Stimulated activated CD8-positive, alpha-beta memory T cell treated with anti-CD3 and anti-CD28 coated beads, Interleukin-15, amount 100 ng/mL, for 24 hours (primary cell): ENCODE data around the gene ZC3H8.

Source experiments
- DNase-seq: peaks from one replicate; pipeline ENCODE4 v3.0.0-alpha.2; 2020; ENCODE audit warnings: low read depth

ZC3H8 gene

DNA sequence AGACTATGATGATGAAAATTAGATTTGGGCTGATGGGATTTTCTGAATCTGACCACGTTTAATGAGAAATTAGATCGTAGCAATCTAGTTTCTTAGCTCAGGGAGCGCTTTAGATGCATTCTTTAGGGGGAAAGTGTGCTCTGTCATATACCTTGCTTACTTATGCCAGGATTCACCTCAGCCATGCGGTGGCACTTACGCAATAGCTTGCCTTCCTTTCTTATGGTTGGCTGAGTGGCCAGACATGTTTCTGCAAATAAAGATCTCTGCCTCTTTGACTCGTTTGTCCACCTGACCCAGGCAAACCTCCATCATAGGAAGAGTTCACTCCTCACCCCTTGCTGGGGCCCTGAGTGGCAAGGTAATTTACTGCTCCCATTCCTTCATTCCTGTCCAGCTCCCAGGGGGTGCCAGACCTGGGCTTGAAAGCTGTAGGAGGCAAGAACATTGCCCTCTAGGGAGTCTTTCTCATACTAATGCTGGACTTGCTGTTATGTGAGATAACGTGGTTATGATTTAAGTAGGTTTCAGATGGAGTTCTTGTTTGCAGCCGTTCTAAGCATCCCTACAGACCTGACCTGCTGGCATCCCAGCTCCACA, 59.6 kb downstream of the ZC3H8 start:
- DNase-seq = no peak

DNA sequence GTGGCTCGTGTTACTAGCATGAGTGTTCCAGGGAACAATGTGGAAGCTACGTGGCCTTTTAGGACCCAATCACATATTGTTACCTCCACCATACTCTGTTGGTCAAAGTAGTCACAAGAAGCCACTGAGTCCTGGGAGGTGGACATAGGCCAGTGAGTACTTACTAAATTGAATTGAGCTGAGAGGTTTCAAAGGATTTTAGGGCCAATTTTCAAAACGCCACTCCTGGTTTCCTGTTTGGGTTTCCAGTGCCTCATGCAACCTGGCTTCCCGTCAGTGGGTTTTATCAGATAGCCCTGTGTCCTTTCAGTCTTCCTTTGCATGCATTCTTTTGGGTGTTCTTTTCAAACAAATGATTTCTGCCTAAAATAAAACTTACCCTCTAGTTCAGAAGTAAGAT, 60.4 kb downstream of the ZC3H8 start:
- no peak for DNase-seq

DNA sequence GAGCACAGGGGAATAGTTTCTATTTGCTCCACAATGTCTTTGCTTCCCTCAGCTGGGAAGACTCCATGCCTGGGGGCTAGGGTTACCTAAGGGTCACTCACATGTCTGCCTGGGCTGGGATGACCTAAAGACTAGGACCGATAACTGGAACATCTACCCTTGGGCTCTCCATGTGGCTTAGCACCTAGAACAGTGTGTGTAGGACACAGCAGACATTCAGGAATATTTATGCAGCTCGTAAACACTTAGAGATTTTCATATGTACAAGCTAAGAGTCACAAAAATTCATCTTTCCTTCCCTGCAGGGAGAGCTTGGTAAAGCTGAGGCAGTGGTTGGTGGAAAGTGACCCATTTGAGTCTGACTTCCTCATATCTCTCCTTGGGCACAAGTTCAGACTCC, 60.8 kb downstream of the ZC3H8 start:
- no peak for DNase-seq

DNA sequence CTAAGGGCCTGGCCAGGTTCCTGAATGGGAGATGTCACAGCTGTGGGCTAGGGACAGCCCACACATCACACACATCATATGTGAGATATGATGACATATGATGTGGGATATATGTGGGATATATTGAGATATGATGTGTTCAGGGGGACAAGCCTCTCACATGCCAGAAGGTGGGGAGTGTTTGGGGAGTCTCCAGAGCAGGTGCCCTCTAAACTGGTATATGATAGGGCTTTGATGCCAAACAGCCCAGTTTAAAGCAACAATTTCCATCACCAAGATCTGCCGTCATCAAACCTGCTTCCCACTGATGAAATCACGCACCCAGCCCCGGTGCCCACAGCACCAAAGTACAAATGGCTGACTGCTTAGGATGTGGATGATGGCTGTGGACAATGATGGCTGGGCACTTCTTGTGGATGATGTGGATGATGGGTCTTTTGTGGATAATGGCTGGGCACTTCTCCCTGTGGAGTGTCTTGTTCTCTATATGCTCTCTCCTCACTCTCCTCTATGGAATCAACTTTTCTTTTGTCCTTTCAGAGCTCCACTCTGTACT, 65.8 kb downstream of the ZC3H8 start:
- DNase-seq = no peak

DNA sequence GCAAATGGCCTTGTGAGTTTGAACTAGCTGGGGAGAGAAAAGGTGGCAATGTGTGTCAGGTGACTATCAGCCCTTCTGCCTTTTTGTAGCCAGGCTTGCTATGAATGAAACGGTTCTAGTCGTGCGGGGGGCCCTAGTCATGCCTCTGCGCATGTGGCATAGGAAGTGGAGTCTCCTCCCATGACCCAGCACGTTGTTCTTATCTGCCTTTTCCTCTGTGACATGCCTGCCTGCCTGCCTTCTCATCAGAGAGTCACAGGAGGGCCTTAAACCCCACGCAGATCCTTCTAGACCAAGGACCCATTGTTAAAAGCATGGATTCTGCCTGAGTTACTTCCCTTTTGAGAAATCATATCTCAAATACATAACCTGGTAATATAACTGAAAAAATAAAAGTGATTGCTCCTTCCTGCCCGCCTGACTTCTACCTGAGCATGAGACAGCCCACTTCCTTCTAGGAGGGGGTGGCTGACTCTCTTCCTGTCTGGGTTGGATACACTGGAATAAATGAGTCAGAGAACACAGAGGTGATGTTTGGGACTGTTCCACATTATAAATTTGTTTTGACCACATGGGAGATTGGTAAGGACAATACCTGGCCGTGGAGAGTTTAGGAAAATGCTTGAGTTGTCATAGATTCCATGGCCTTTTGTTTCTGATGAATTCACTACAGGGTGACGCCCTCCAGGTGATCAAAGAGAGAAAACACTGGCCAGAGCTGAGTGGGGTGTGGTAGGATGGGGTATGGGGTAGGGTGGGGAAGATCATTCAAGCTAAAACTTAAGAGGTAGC, 66.8 kb downstream of the ZC3H8 start:
- DNase-seq = no peak

DNA sequence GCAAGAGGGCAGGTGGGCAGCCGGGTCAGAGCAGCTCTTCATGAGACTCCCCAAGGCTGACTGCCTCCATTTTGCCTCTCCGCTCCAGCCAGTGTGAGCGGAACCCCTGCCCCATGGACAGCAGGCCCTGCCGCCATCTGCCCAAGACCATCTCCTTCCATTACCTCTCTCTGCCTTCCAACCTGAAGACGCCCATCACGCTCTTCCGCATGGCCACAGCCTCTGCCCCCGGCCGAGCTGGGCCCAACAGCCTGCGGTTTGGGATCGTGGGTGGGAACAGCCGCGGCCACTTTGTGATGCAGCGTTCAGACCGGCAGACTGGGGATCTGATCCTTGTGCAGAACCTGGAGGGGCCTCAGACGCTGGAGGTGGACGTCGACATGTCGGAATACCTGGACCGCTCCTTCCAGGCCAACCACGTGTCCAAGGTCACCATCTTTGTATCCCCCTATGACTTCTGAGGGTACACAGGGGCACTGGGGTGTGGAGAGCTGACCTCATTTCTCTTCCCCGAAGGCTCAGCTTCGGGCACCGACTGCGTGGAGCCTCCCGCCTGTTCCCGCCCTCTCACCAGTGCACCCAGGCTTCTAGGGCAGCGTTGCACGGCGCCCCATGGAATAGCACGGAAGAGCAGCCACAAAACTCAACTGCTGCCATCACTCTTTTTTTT, 67.7 kb downstream of the ZC3H8 start:
- no peak for DNase-seq

DNA sequence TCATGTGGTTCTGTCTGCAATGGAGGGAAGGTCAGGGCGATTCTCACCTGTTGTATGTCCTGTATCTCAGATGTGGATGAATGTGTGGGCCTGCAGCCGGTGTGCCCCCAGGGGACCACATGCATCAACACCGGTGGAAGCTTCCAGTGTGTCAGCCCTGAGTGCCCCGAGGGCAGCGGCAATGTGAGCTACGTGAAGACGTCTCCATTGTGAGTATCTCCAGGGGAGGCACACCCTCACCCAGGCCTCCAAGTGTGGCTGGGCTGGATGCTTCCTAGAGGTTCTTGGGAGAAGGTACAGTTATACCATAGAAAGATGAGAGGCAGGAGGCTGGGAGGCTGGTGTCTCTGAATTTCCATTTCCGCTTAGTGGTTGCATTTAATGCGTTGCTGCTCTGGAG, 69.7 kb downstream of the ZC3H8 start:
- no peak for DNase-seq

DNA sequence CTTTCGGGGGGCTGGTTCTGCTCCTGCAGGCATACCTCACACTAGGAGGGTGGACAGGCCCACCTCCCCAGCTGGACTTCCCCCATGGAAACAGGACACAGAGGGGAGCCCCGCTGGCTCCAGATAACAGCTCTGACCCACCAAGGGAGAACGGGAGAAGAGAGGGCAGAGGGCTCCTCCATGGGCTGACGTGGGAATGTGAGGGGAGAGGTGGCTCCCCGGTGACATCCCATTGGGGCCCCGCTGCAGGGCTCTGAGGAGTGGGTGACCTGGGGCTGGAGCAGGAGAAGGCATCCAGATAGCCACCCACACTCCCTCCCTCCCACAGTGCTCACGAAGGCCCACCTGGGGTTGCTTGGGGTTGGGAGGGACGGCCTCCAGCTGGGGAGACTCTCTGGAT, 70.7 kb downstream of the ZC3H8 start:
- DNase-seq = no peak

DNA sequence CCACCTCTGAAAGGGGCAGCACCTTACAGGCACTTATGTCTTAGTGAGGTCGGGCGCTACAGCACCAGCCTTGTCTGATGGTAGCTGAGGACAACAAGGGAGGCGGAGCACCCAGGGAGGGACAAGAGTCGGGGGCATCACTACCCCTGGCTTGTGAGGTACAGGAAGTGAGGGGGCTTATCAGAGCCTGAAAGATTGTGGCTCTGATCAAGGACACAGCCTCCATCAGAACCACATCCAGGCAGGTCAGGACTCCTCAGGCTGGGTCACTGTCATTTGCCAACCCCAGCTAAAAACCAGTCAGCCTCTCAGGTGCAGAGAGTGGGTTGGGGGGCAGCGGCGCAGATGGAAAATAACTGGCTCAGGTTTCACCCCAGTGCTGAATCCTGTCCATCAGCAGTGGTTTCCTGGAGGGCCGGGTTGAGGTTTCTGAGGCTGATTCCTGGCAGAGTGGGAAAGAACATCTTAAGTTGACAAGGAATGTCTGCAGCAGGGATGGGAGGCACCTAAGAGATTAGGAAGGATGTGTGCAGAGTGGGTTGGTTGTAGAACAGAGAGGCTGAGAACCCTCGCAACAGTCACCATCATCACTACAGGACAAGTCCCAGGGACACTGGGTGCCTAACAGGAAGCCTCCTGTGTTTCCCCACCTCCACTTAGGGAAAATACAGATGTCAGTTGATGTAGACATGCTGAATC, 71.4 kb downstream of the ZC3H8 start:
- no peak for DNase-seq

DNA sequence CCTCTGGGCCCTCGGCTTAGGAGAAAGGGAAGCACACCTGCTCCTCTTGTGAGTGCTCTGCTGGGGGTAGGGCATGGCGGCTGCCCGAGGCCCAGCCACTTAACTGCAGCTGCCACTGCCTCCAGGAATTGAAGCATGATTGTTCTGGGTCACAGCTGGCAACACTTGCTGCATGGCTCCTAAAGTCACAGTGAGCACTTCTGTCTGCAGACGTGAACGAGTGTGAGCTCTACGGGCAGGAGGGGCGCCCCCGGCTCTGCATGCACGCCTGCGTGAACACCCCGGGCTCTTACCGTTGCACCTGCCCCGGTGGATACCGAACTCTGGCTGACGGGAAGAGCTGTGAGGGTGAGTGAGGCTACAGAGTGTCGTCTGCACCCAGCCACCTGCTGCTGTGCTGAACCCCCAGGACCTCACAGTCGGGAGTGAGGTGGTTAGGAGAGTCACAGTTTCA, 72.2 kb downstream of the ZC3H8 start:
- DNase-seq = no peak

DNA sequence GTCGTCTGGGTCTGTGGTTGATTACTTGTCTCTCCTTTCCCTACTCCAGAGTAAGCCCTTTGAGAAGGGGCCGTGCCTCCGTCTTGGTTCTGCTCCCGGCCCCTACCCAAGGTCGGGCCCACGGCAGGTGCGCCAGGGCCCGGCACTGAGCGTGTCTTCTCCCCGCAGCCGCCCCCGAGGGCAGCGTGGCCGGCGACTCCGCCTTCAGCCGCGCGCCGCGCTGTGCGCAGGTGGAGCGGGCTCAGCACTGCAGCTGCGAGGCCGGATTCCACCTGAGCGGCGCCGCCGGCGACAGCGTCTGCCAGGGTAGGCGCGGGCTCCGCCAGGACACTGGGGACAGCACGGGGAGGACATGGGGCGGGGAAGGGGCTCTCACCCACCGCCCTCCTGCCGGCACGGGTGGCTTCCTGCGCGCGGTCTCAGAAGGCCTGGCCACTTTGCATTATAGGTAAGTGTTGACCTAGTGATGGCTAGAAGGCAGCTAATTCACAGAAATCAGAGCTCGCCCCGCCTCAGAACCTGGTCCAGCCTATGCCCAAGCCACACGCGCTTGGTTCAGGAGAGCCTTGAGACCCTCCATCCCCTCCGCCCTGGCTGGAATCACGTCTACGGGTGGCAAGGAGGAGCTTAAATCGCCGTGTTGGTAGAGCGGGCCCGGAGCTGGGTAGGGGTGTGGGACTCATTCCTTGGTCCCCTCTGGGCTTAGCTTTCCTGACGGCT, 73.1 kb downstream of the ZC3H8 start:
- DNase-seq = no peak

DNA sequence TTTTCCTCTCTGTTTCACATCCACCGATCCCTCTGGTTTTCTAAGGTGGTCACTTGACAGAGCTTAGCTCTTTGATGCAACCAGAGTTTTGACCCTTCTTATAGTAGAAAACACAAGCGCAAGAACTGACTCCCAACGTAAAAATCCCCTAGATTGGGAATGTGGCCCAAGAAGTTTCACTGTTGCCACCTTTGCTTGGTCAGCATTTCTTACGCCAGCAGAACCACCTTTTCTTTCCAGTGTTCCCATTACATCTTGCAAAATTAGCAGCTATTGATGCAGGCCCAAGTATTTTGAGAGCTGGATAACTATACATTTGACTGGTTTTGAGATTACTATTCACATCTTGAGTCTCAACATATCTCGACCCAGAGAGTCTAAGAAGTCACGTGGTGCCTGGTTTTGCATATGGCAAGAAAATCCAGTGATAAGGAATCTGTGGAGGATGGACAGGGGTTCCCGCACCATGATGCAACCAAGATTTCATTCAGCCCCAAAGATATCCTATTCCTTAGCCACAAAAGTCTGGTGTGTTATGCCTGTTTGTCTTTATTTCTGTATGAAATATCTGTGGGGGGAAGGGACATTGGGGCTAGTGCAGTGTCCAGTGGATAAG, 78.8 kb downstream of the ZC3H8 start:
- DNase-seq = no peak

DNA sequence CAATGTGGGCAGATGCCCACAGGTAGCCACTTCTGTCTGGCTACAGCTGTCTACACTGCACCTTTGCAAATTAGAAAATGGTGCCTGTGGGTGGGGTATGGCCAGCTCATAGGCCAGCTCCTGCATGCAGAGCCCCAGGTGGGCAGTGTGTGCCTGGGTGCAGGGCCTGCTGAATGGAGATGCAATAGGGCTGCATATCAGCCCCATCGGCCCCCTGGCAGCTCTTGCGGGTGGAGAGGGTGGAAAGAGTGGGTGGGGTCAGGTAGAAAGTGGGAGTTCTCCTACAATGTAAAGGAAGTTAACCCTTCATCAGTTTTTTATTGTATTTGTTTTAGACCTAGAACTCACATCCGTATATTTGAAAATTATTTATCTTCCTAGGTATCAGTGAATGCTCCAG, 79.5 kb downstream of the ZC3H8 start:
- no peak for DNase-seq

DNA sequence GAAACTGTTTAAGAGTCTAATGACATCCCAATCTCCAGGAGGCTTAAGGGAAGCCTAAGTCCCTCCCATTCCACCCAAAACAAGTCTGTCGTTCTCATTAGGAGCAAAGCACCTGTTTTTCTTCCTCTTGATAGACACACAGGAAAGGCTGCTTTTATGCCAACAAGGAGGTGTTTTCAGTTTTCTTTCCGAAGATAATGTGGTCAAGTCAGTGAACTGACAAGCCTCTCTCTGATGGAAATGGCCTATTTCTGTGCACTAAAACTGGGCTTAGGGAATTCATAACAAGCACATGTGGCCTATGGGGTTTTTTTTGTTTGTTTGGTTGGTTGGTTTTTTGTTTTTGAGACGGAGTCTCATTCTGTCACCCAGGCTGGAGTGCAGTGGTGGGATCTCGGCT, 80.5 kb downstream of the ZC3H8 start:
- no peak for DNase-seq

DNA sequence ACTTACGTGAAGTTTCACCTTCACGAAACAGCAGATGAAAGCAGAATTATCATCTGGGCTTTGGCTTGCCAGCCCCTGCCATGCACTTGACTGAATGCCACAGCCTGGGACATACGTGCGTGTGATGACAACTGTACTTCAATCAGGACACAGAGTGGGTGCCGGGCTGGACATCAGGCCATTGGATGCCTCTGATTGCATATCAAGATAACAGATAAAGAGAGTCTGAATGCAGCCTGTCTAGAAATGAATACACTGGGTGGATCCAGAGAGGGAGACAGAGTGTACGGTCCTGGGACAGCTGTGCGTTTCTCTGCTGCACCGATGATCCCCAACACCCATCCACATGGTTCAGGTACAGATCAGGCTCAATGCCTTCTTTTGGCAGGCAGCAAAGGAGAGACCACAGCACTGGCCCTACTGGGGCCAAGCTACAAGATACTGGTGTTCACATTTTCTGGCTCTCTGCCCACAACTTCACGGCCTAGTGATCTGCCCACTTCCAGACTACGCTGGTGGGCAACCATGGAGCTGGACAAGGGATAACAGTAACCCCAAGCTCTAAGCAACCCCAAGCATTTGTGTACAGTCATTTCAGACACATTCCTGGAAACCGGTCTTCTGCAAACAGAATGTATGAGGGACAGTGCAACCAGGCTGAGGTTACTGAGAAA, 81.1 kb downstream of the ZC3H8 start:
- DNase-seq = no peak

DNA sequence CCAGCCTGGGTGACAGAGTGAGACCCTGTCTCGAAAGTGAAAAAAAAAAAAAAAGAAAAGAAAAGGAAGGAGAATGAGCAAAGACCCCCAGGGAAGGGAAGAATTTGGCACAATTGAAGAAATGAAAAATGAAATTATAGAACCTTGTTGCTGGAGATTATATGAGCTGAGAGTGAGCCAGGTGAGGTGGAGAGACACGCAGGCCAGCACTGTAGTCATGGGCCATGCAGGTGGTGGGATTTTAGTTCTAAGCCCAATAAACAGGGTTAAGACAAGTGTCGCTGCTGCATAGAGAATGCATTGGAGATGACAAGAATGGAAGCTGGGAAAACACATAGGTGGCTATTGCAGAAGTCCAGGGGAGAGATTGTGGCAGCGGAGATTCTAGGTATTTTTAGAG, 84.3 kb downstream of the ZC3H8 start:
- no peak for DNase-seq

DNA sequence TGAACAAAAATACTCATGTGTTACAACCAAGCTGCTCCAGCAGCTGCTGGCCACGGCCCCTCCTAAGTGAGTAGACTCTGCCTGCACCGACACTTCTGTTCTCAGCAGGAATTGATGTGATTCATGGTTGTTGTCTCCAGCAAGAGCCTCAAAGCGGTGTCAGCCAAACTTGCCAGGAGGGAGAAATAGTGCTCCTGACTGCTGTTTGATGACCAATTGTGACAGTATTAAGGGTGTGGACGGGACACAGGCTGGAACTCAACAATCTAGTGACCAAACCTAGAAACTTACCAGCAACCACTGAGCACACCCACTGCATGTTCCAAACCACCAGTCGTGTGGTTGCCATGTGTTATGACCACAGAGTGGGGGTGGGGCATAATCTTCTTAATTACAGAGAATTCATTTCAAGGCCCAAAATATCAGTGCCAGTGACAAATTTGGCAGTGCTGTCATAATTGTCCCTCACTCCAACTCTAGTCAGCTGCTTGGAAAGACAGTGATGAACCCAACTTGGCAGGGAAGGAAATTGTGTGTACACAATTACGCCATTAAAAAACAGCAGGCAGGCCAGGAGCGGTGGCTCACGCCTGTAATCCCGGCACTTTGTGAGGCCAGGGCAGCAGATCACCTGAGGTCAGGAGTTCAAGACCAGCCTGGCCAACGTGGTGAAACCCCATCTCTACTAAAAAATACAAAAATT, 86.3 kb downstream of the ZC3H8 start:
- DNase-seq = no peak

DNA sequence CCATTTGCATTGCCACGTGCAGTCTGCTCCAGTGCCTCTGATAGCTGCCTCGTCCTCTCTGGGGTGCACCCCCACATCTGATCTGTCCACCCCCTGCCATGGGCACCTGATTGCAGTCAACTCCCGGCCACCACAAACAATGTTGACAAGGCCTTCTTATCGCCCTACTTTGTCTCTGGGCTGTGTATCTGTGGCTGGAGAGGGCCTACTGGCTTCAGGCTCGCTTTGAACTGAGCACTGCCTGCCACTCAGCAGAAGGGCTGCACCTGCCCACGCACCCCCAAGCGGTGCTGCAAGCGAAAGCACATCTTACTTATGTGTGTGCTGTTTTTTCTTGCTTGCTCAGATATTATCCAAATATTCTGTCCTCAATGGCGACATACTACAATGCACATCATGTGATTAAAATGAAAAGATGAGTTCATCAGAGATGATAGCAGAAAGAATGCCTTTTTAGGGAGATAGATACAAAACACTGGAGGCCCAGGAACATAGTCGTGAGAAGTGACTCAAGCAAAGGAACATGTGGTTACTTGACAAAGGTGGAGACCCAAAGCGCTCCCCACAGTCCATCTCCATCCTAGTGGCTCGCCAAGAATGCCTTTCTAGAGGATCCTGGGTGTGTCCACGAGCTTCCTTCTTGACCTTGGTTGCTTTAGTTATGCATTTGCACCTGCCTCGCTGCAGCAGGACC, 87.9 kb downstream of the ZC3H8 start:
- DNase-seq = no peak

DNA sequence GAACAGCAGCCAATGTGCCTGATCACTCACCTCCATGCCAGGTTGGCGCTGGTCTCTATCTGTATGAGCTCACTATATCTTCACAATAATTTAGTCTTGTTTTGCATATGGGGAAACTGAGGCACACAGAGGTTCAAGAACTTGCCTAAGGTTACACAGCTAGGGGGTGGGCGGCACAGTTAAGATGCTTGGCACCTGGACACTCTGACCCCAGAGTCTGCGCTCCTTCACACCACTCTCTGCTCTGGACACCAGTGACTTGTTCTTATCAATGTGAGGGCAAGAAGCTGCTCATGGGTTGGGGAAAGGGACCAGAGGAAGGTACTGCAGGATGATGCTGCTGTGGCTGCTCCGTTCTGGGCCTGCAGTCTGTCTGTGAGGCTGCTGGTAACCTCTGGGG, 89.5 kb downstream of the ZC3H8 start:
- DNase-seq = no peak

DNA sequence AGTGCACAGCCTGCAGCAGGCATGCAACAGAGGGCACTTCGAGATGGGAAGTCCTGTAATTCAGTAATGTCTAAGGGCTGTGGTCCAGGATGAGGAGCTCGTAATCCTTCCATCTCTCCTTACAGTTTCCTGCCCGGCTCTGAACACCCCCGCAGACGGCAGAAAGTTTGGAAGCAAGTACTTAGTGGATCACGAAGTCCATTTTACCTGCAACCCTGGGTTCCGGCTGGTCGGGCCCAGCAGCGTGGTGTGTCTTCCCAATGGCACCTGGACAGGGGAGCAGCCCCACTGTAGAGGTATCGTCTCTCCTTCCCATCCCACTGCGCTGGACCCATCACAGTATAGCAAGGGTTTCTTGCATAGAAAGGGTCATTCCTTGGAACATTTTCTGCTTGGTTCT, 90.0 kb downstream of the ZC3H8 start:
- no peak for DNase-seq
